Measurements from ENCODE around the gene MACIR. TPM values are rescaled to one million over a fixed set of nuclear protein-coding genes. Genes with fewer than 3 reads are reported as not detected.
A peak's percentile ranks its signal among the peaks of the same experiment; 100 is the strongest.

MACIR gene
- total RNA-seq, 2 donors from 2014 or later: 6.2 to 6.3 TPM

DNA sequence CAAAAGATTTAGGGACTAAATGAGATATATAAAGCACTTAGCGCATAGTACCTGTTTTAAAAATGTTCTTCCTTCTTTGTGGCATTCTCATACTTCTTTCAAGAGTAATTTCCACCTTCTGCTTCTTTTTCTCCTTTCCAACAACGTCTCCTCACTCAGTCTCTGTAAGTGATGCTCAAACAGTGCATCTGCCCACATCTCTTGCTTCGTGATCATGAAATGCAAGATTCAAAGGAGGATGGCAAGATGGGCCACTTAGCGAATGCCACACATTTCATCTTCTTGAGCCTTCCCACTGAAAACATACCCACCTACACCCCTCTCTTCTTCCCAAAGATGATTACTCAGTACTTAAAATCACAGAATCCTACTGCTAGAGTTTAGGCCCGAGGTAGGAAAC is 36.9 kb downstream of the MACIR start:
- Histone ChIP-seq H3K4me1 (no peaks in the 10 kb centered on the region), H3K9me3 (no peaks in the 10 kb centered on the region), H3K4me3 (no peak overlapping the region), H3K36me3 (replicated peaks in 1 of 2; ENCODE audit: insufficient read depth in 1 of 2, low read depth in 2 of 2) (no peaks in the 10 kb centered on the region), H3K27ac (no peak overlapping the region), H3K27me3 (no peaks in the 10 kb centered on the region)
- no peak for TF ChIP-seq CTCF (IDR thresholded peaks at IDR 0.05)
- TF ChIP-seq POLR2A (IDR thresholded peaks at IDR 0.05): no peak
- intact Hi-C loops (cut with DNase I): no loop called here
- WGBS, 2 donors: 89 to 91% methylated on average over 5 of the region's 5 CpGs
- DNase-seq: no peak
- ATAC-seq: no peak

GRCh38 chr5:103295871-103296270 is 37.3 kb downstream of the MACIR start:
- TF ChIP-seq POLR2A (IDR thresholded peaks at IDR 0.05) (no peak), CTCF (IDR thresholded peaks at IDR 0.05) (no peak)
- no peak for ATAC-seq

DNA sequence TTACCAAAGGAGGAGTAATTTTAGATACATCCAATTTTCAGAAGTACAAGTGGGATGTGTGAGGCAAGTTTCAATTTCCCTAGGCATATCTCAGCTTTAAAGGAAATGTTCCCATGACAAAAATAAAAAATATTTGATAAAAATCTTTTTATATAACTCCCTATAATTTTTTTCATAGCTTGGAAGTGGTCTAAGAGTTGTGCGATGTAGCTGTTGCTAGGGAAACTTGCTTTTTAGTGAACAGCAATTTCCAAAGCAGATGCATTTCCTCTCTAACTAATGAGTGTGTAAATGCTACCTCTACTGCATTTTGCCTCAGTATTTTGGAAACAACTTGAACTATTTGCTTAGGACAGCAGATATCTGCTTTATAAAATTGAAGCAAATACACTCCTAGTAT is 39.6 kb downstream of the MACIR start:
- 86 to 89% methylated on average over 1 of the region's 1 CpG for WGBS, 2 donors
- no peaks in the 10 kb centered on the region for H3K9me3 ChIP-seq
- no peak for DNase-seq

More at GRCh38 chr5:103295871-103296270, 37.3 kb downstream of the MACIR start:
- WGBS, 2 donors: 73 to 78% methylated on average over 3 of the region's 3 CpGs
- Histone ChIP-seq H3K4me3 (no peak overlapping the region), H3K27ac (no peak overlapping the region), H3K36me3 (replicated peaks in 1 of 2; ENCODE audit: insufficient read depth in 1 of 2, low read depth in 2 of 2) (no peaks in the 10 kb centered on the region), H3K9me3 (no peaks in the 10 kb centered on the region), H3K27me3 (no peaks in the 10 kb centered on the region), H3K4me1 (no peaks in the 10 kb centered on the region)
- no peak for DNase-seq
- intact Hi-C loops (cut with DNase I): no loop called here

GRCh38 chr5:103298607-103299188 is 40.1 kb downstream of the MACIR start:
- ATAC-seq (no peak), DNase-seq (no peak)
- intact Hi-C loops (cut with DNase I): no loop called here
- 76 to 77% methylated on average over 4 of the region's 4 CpGs for WGBS, 2 donors
- no peaks in the 10 kb centered on the region for H3K27me3 ChIP-seq
- no peaks in the 10 kb centered on the region for H3K4me1 ChIP-seq
- no peaks in the 10 kb centered on the region for H3K9me3 ChIP-seq
- TF ChIP-seq CTCF (IDR thresholded peaks at IDR 0.05) (no peak), POLR2A (IDR thresholded peaks at IDR 0.05) (no peak)
- H3K36me3 ChIP-seq (replicated peaks in 1 of 2; ENCODE audit: insufficient read depth in 1 of 2, low read depth in 2 of 2): no peaks in the 10 kb centered on the region
- H3K27ac ChIP-seq: no peak overlapping the region
- H3K4me3 ChIP-seq: no peak overlapping the region

More for the DNA sequence above, 39.6 kb downstream of the MACIR start:
- intact Hi-C loops (cut with DNase I): no loop called here
- Histone ChIP-seq H3K27ac (no peak overlapping the region), H3K27me3 (no peaks in the 10 kb centered on the region), H3K4me3 (no peak overlapping the region), H3K36me3 (replicated peaks in 1 of 2; ENCODE audit: insufficient read depth in 1 of 2, low read depth in 2 of 2) (no peaks in the 10 kb centered on the region), H3K4me1 (no peaks in the 10 kb centered on the region)
- ATAC-seq: no peak
- TF ChIP-seq POLR2A (IDR thresholded peaks at IDR 0.05): no peak
- no peak for TF ChIP-seq CTCF (IDR thresholded peaks at IDR 0.05)

- Histone ChIP-seq H3K9me3 (no peaks in the 10 kb centered on the region), H3K27me3 (no peaks in the 10 kb centered on the region), H3K27ac (no peak overlapping the region), H3K4me1 (no peaks in the 10 kb centered on the region), H3K36me3 (replicated peaks in 1 of 2; ENCODE audit: insufficient read depth in 1 of 2, low read depth in 2 of 2) (no peaks in the 10 kb centered on the region), H3K4me3 (no peak overlapping the region)
- 47 to 56% methylated on average over 4 of the region's 4 CpGs for WGBS, 2 donors
- ATAC-seq: peak; percentile 40
- TF ChIP-seq CTCF (IDR thresholded peaks at IDR 0.05): no peak
- no peak for TF ChIP-seq POLR2A (IDR thresholded peaks at IDR 0.05)
- intact Hi-C loops (cut with DNase I): no loop called here
- DNase-seq: no peak
These were observed 47.2 kb downstream of the MACIR start for GRCh38 chr5:103305809-103306208.
